HUES48 (cell line): Measurements from ENCODE around the gene CENPP.

ENCODE experiments used
- H3K27ac ChIP-seq: one replicate; pipeline ENCODE4 v1.7.0; 2013; ENCODE audit warnings: low read depth, low read length, inconsistent platforms
- H3K27me3 ChIP-seq: 2 replicates; pipeline ENCODE4 v1.6.1; 2013; ENCODE audit warnings: mild to moderate bottlenecking, low read length; ENCODE audit not compliant: control insufficient read depth, insufficient read depth
- H3K36me3 ChIP-seq: 2 replicates; pipeline ENCODE4 v1.6.1; 2013; ENCODE audit warnings: low read length; ENCODE audit not compliant: control insufficient read depth, insufficient read depth
- H3K4me1 ChIP-seq: 2 replicates; pipeline ENCODE4 v1.6.1; 2013; ENCODE audit warnings: mild to moderate bottlenecking, low read length; ENCODE audit not compliant: control insufficient read depth, insufficient read depth
- H3K4me3 ChIP-seq: 2 replicates; pipeline ENCODE4 v1.5.1; 2013; ENCODE audit warnings: mild to moderate bottlenecking, low read depth, low read length
- H3K9ac ChIP-seq: 2 replicates; pipeline ENCODE4 v1.6.1; 2013; ENCODE audit warnings: mild to moderate bottlenecking, low read depth, low read length, moderate library complexity
- H3K9me3 ChIP-seq: 2 replicates; pipeline ENCODE4 v1.6.1; 2013; ENCODE audit warnings: low read length; ENCODE audit not compliant: control insufficient read depth, insufficient read depth

Gene CENPP

DNA sequence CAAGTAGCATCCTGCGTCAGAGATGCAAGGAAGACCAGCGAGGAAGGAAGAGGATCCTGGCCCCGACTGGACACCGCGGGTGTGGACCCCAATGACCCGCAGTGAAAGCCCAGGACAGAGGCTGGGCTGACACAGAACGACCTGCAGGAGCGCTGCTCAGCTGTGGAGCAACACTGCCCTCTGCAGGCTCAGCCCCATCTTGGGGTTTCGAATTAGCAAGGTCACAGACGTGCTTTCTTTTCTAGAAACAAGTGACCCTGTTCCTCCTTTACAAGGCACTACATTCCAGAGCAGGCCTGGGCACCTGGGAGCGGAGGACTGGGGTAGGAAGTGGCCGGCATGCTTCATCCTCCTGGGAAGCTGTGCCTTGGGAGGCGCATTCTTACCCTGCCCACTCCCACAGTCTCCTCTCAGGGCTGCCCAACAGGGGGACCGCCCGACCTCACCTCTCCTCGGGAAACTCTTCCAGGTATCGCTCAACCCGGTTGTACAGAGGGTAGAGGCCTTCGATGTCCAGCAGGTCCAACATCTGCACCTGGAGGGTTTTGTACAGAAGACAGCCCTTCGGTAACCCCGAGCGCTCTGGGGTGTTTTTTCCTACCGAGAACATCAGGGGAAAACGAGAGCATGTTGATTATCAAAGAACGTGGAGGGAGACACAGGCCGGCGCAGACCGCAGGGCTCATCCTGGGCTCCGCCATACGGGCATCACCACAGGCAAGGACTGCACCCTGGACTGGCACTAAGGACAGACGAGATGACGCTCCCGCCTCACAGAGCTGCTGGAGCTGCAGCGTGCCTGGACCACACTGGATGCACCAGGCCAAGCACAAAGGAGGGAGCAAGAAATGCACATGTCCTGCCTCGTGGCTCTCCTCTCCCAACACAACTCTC lies 309.2 kb downstream of the CENPP start:
- no peak overlapping the region for H3K4me3 ChIP-seq
- no peaks in the 10 kb centered on the region for H3K27me3 ChIP-seq
- no peaks in the 10 kb centered on the region for H3K4me1 ChIP-seq
- no peak overlapping the region for H3K9ac ChIP-seq
- no peaks in the 10 kb centered on the region for H3K9me3 ChIP-seq
- H3K27ac ChIP-seq = no peak overlapping the region
- H3K36me3 ChIP-seq = peaks cover 53% of the 10 kb centered on the region

DNA sequence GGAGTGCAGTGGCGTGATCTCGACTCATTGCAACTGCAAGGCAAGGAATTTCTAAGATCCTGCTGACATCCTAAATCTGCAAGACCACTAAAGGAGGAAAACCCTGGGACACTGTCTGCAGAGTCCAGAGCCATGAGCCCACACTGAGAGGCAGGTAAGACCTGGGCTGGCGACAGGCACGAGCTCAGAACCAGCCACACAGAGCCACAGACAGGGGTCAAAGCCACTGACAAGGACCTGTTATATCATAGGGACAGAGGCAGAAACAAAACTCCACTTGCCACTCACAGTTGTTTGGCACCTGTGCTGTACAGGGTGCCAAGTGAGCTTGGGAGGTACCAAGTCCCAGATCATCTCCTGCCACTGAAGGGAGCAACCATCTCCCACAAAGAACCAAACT lies 310.0 kb downstream of the CENPP start:
- Histone ChIP-seq H3K9me3 (no peaks in the 10 kb centered on the region), H3K4me3 (no peak overlapping the region), H3K9ac (no peak overlapping the region), H3K4me1 (no peaks in the 10 kb centered on the region), H3K36me3 (peaks cover 59% of the 10 kb centered on the region), H3K27ac (no peak overlapping the region), H3K27me3 (no peaks in the 10 kb centered on the region)

DNA sequence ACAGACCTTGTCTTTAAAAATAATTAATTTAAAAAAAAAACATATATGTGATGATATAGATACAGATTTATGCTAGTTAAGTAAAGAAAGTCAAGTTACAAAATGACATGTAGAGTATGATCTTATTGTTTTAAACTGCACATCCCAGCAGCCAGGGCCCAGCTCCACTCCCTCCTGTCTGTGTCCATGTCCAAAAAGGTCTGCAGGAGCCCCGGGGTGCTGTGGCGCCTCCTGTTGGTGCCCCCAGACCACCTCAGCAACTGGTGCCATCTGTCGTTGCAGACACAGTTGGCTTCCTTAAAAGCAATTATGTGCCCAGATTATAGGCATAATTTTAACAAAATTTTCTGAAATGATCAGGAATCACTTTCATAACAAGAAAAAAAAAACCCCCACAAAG lies 310.9 kb downstream of the CENPP start:
- Histone ChIP-seq H3K9ac (no peak overlapping the region), H3K9me3 (no peaks in the 10 kb centered on the region), H3K4me1 (no peaks in the 10 kb centered on the region), H3K27me3 (no peaks in the 10 kb centered on the region), H3K36me3 (peaks cover 67% of the 10 kb centered on the region), H3K4me3 (no peak overlapping the region), H3K27ac (no peak overlapping the region)

DNA sequence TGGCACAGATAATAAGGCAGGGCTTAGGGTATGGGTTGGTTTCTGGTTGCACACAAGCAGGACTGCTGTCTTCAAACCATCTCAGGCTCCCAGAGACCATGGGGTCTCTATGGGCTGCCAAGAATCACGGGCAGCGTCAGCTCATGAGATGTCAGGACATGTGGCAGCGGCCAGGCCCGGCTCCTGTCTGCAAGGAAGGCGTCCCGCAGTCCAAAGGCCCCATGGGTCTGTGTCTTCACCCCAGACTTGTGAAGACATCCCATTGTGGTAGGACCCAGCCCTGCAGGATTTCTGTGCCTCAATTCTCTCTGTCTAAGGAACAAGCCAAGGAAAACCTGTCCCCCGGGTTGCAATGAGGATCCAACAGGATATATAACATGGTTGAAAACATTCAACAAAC lies 311.6 kb downstream of the CENPP start:
- H3K4me1 ChIP-seq = no peaks in the 10 kb centered on the region
- H3K27me3 ChIP-seq = no peaks in the 10 kb centered on the region
- H3K36me3 ChIP-seq = peaks cover 66% of the 10 kb centered on the region
- no peak overlapping the region for H3K27ac ChIP-seq
- H3K9me3 ChIP-seq = no peaks in the 10 kb centered on the region
- no peak overlapping the region for H3K9ac ChIP-seq
- no peak overlapping the region for H3K4me3 ChIP-seq

DNA sequence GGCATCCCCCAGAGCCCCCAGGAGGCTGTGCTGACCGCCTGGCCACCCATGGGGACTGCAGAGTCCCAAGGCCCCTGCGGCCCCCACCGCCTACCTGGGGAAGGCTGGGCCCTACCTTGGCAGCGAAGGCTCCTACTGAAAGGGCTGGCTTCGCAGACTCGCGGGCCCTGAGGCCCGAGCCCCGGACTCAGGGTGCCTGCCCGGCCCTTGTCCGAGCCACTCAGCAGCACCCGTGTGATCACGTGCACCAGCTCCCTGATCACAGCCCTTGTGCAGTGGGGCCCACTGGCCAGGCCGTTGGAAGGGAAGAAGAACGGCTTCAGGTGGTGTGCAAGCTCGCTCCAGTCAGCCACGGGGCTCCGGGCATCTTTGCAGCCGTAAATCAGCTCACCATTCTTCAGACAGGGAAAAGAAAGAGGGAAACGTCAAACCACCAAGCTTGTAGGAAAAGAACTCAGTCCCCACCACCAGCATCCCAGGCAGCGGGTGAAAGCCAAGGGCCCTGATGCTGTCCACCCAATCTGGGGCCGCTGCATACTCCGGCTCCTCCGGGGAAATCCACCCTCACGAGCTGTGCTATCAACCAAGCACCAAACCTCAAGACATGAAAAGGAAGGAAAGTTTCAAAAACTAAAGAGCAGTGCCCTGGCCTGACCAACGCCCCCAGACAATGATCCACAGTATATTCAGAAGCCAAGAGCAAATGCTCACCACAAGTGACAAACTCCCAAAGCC lies 312.3 kb downstream of the CENPP start:
- H3K27me3 ChIP-seq = no peaks in the 10 kb centered on the region
- no peak overlapping the region for H3K9ac ChIP-seq
- H3K4me3 ChIP-seq = no peak overlapping the region
- H3K9me3 ChIP-seq = no peaks in the 10 kb centered on the region
- peaks cover 68% of the 10 kb centered on the region for H3K36me3 ChIP-seq
- H3K4me1 ChIP-seq = no peaks in the 10 kb centered on the region
- H3K27ac ChIP-seq = no peak overlapping the region

DNA sequence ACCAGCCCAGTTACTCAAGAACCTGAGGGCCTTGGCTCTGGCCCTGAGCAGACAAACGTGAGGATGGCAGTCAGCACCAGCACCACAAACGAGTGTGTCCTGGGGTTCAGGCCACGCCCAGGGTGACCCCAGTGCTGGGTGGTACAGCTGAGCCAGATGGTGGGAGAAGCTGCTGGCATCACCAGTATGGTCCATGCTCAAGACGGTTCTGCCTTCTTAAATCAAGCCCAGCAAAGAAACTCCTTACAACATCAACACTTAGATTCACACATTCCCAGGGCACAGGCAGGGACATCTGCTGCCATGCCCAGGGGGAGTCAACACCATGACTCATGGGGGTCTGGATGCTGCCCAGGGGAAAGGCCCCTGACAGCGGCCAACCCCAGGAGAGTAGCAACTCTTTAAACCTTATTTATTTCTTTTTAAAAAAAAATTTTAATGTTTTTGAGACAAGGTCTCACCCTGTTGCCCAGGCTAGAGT lies 312.9 kb downstream of the CENPP start:
- peaks cover 67% of the 10 kb centered on the region for H3K36me3 ChIP-seq
- no peaks in the 10 kb centered on the region for H3K27me3 ChIP-seq
- no peaks in the 10 kb centered on the region for H3K9me3 ChIP-seq
- no peak overlapping the region for H3K4me3 ChIP-seq
- no peak overlapping the region for H3K27ac ChIP-seq
- H3K4me1 ChIP-seq = no peaks in the 10 kb centered on the region
- H3K9ac ChIP-seq = no peak overlapping the region

DNA sequence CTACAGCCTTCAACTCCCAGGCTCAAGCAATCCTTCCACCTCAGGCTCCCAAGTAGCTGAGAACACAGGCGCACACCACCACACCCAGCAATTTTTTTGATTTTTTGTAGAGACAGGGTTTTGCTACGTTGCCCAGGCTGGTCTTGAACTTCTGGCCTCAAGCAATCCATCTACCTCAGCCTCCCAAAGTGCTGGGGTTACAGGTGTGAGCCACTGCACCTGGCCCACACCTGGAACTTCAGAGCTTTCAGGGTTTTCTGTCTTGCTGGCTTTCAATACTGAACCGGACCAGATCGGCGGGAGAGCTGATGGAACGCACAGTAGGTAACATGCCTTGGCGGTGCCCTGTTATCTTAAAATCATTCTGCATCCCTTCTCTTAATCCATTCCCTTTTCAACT lies 313.4 kb downstream of the CENPP start:
- H3K36me3 ChIP-seq = peaks cover 67% of the 10 kb centered on the region
- H3K4me1 ChIP-seq = no peaks in the 10 kb centered on the region
- no peaks in the 10 kb centered on the region for H3K9me3 ChIP-seq
- H3K27ac ChIP-seq = no peak overlapping the region
- no peak overlapping the region for H3K4me3 ChIP-seq
- no peaks in the 10 kb centered on the region for H3K27me3 ChIP-seq
- H3K9ac ChIP-seq = no peak overlapping the region

DNA sequence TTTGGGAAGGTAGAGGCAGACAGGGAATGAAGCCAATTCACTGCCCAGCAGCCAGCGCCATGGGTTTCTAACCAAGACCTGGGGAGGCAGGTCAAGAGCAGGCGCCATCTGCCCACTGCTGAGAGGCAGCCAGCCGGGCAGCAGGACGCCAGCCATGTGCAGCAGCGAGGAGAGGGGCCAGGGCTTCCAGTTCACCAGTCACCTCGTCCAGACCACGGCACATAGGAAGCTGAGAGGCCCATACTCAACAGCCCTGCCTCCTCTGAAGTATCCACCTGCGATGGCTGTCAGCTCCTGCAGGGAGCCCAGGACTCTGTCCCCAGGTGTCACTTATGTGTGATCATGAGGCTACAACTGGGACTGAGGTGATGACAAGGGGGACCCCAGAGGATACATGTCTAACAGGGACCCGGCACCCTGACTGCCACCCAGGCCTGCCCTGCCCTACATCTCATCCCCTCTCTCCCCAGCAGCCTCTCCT lies 314.1 kb downstream of the CENPP start:
- Histone ChIP-seq H3K9me3 (no peaks in the 10 kb centered on the region), H3K4me3 (no peak overlapping the region), H3K4me1 (no peaks in the 10 kb centered on the region), H3K9ac (no peak overlapping the region; the same call in 1 of the 2 replicates), H3K27ac (no peak overlapping the region), H3K27me3 (no peaks in the 10 kb centered on the region), H3K36me3 (peaks cover 71% of the 10 kb centered on the region)

DNA sequence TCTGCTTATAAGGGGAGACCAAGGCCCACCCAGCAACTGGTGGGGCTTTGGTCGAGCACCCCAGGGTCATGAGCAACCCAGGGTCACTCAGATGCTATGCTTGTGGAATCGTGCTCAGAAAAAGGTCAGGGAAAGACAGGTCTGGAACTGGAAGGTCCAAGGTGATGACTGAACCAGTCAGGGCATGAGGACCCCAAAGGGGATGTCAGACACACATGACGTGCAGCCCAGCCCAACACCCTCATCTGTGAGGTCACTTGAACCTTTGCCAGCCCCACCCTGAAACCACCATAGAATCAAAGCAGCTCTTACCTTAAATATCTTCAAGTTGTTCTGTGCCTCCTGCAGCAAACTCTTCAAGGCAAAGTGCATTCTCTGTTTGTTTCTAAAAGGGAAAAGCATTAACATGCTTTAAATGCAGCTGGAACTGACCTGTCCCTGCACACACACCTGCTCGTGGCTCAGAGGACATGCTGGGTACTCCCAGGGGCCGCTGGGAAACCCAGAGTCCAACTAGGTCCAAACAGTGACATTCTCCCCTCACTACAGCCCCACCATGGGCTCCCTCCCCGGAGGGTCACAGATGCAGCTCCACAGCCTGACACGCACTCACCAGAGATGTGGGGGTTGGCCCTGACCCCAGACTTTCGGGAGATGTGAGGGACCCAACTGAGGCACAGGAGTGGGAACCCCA lies 314.8 kb downstream of the CENPP start:
- Histone ChIP-seq H3K9ac (no peak overlapping the region), H3K36me3 (peaks cover 78% of the 10 kb centered on the region), H3K27me3 (no peaks in the 10 kb centered on the region), H3K4me1 (no peaks in the 10 kb centered on the region), H3K27ac (no peak overlapping the region), H3K4me3 (no peak overlapping the region), H3K9me3 (no peaks in the 10 kb centered on the region)

DNA sequence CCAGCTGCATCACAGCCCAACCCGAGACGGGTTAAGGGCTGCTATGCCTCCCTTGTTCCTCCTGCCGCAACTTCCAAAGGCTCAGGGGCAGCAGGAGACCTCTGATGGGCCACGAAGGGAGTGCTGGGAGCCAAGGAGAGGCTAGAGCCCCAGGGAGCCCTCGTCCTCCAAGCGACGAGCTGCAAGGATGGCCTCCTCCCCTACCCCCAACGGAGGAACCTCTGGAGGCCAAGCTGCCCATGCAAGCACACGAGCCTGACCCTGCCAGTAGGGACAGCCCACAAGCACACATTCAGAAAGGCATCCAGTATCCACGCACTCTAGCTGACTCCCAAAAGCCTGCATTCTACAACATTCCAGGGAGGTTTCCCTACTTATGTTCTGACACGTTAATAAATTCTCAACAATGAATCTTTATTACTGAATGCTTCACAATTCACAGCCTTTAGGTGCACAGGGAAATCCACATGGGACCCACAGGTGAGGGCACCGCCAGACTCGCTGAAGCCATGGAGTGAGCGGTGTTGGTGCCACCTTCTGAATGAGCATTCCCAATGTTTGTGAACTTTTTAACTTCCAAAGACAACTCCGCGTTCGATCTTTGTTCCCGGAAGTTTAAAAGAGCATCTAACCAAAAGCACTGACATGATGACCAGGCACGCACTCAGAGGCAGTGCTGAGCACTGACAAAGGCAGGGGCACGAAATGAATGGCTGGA lies 315.5 kb downstream of the CENPP start:
- Histone ChIP-seq H3K9me3 (no peaks in the 10 kb centered on the region), H3K9ac (no peak overlapping the region), H3K27me3 (no peaks in the 10 kb centered on the region), H3K27ac (no peak overlapping the region), H3K36me3 (peaks cover 80% of the 10 kb centered on the region), H3K4me1 (no peaks in the 10 kb centered on the region), H3K4me3 (no peak overlapping the region)
